ENCODE results near the gene FBXO4.

GRCh38 chr5:41893074-41893851 is 31.8 kb upstream of the FBXO4 start:
- TF ChIP-seq SP1 (IDR thresholded peaks at IDR 0.05; ENCODE audit: low read depth, low read length) (no peak), CTCF (IDR thresholded peaks at IDR 0.05; ENCODE audit: control extremely low read depth in 1 of 3, insufficient read depth in 1 of 3, low read depth in 1 of 3, low read length in 3 of 3) (no peak)

Data from H1 (cell line).